Measurements from ENCODE around the gene CEMIP2.

- TF ChIP-seq CTCF (IDR thresholded peaks at IDR 0.05 in 4 of 5, conservative IDR thresholded peaks at IDR 0.05 in 1 of 5) (no peak), POLR2A (IDR thresholded peaks at IDR 0.05) (no peak)
These were observed 105.1 kb downstream of the CEMIP2 start for GRCh38 chr9:71663216-71663615.
